DND-41 (cell line): ENCODE results near the gene NCAM2.

Experiments used
- CTCF ChIP-seq: IDR thresholded peaks from 2 replicates; pipeline ENCODE4 v1.5.1; 2012; ENCODE audit warnings: borderline replicate concordance, low read length, moderate library complexity, mild to moderate bottlenecking; ENCODE audit not compliant: poor library complexity, severe bottlenecking; ENCODE audit errors: extremely low read depth
- EZH2 ChIP-seq: IDR thresholded peaks from 3 replicates; pipeline ENCODE4 v1.6.1; 2012; ENCODE audit warnings: borderline replicate concordance, low read depth, mild to moderate bottlenecking, moderate library complexity, low read length, inconsistent platforms; ENCODE audit not compliant: severe bottlenecking

GRCh38 chr21:21163904-21164303, 165.7 kb downstream of the NCAM2 start:
- TF ChIP-seq CTCF (peak; percentile 73), EZH2 (no peak)
